Thyroid gland (tissue), 4 donors: Measurements from ENCODE around the gene ARHGAP12. TPM values are rescaled to one million over a fixed set of nuclear protein-coding genes. Genes with fewer than 3 reads are reported as not detected.

ENCODE experiments used
- DNase-seq, 2 donors: peaks; one replicate each; pipeline ENCODE4 v3.0.0-alpha.2; 2019
- H3K27ac ChIP-seq, 3 donors: fragments of 200-600 bp; sonication (generic); 1 replicate in 2 of 3; 2 replicates in 1 of 3; pipeline ENCODE4 v1.5.1; 2016 to 2019; ENCODE audit warnings: mild to moderate bottlenecking in 1 of 3, moderate library complexity in 1 of 3
- H3K27me3 ChIP-seq: fragments of 200-600 bp; sonication (generic); one replicate; pipeline ENCODE4 v1.5.1; 2019
- H3K36me3 ChIP-seq, 2 donors: fragments of 200-600 bp; sonication (generic); one replicate each; pipeline ENCODE4 v1.5.1; 2016 to 2019
- H3K4me1 ChIP-seq, 2 donors: fragments of 200-600 bp; sonication (generic); one replicate each; pipeline ENCODE4 v1.5.1; 2017 to 2019
- H3K4me3 ChIP-seq, 3 donors: fragments of 200-600 bp; sonication (generic); replicated peaks in 1 of 3; 1 replicate in 2 of 3; 2 replicates in 1 of 3; pipeline ENCODE4 v1.5.1; 2016; ENCODE audit warnings: mild to moderate bottlenecking in 1 of 3
- H3K9me3 ChIP-seq: fragments of 200-600 bp; sonication (generic); one replicate; pipeline ENCODE4 v1.5.1; 2017
- CTCF ChIP-seq, 6 experiments: fragments of 200-600 bp in 3 of 6; fragments of 450-650 bp in 3 of 6; sonication (generic) in 3 of 6; IDR thresholded peaks; one replicate each; pipeline ENCODE4 v1.5.1; 2016 to 2019; ENCODE audit warnings: antibody characterized with exemption in 6 of 6, mild to moderate bottlenecking in 2 of 6, inconsistent platforms in 1 of 6, moderate library complexity in 1 of 6
- POLR2A ChIP-seq, 2 donors: fragments of 450-650 bp; IDR thresholded peaks; one replicate each; pipeline ENCODE4 v1.6.1; 2017; ENCODE audit warnings: antibody characterized with exemption in 2 of 2, mild to moderate bottlenecking in 2 of 2, moderate library complexity in 1 of 2
- WGBS, 2 donors: methylation state at CpG; one replicate each; pipeline ENCODE4 v1.1.5; 2017; 5-methylcytosine and 5-hydroxymethylcytosine counted together
- intact Hi-C: fragments of 100-400 bp; cut with DNase I; formaldehyde crosslinking; loops from one replicate; pipeline ENCODE4 v1.15.1; 2023
- total RNA-seq, 4 donors: library from RNA; depleted of rRNA; stranded (reverse); fragments of >200 nt; gene quantifications; one replicate each; pipeline ENCODE4 v1.2.3, GENCODE V29; 2016

ARHGAP12 gene
- total RNA-seq, 4 donors from 2014 or later: 49.9 to 67.6 (median 60.8) TPM

- Histone ChIP-seq H3K27ac (no peak overlapping the region), H3K27me3 (no peaks in the 10 kb centered on the region), H3K36me3 (no peaks in the 10 kb centered on the region), H3K4me1 (peaks cover 5 to 6% of the 10 kb centered on the region in 2 donors), H3K9me3 (no peaks in the 10 kb centered on the region), H3K4me3 (no peak overlapping the region)
- intact Hi-C loops: no loop called here
- DNase-seq: no peak
- TF ChIP-seq POLR2A (IDR thresholded peaks at IDR 0.05) (no peak), CTCF (IDR thresholded peaks at IDR 0.05) (no peak)
These were observed 42.7 kb downstream of the ARHGAP12 start for GRCh38 chr10:31885971-31886370.

GRCh38 chr10:31884386-31884785, 44.2 kb downstream of the ARHGAP12 start:
- H3K4me1 ChIP-seq: peaks cover 5 to 6% of the 10 kb centered on the region in 2 donors
- no peaks in the 10 kb centered on the region for H3K27me3 ChIP-seq
- TF ChIP-seq CTCF (IDR thresholded peaks at IDR 0.05) (no peak), POLR2A (IDR thresholded peaks at IDR 0.05) (no peak)
- 96 to 97% methylated on average over 2 of the region's 2 CpGs for WGBS, 2 donors
- DNase-seq: no peak
- no peaks in the 10 kb centered on the region for H3K36me3 ChIP-seq
- H3K9me3 ChIP-seq: no peaks in the 10 kb centered on the region
- H3K4me3 ChIP-seq: no peak overlapping the region
- no peak overlapping the region for H3K27ac ChIP-seq
- intact Hi-C loops: no loop called here

- no peaks in the 10 kb centered on the region for H3K27me3 ChIP-seq
- no peak overlapping the region for H3K27ac ChIP-seq
- no peaks in the 10 kb centered on the region for H3K9me3 ChIP-seq
- WGBS, 2 donors: 67 to 75% methylated on average over 3 of the region's 3 CpGs
- no peak overlapping the region for H3K4me3 ChIP-seq
- H3K36me3 ChIP-seq: no peaks in the 10 kb centered on the region
- DNase-seq: no peak
- TF ChIP-seq POLR2A (IDR thresholded peaks at IDR 0.05): no peak
- TF ChIP-seq CTCF (IDR thresholded peaks at IDR 0.05): no peak
- intact Hi-C loops: no loop called here
- peaks cover 3% of the 10 kb centered on the region in 2 donors for H3K4me1 ChIP-seq
These were observed 45.2 kb downstream of the ARHGAP12 start for GRCh38 chr10:31883397-31883796.

- no peaks in the 10 kb centered on the region for H3K36me3 ChIP-seq
- H3K27me3 ChIP-seq: no peaks in the 10 kb centered on the region
- H3K9me3 ChIP-seq: no peaks in the 10 kb centered on the region
- intact Hi-C loops: no loop called here
- no peak overlapping the region for H3K4me3 ChIP-seq
- TF ChIP-seq POLR2A (IDR thresholded peaks at IDR 0.05) (no peak), CTCF (IDR thresholded peaks at IDR 0.05) (no peak)
- no peaks in the 10 kb centered on the region for H3K4me1 ChIP-seq
- no peak overlapping the region for H3K27ac ChIP-seq
- DNase-seq: no peak
These were observed 50.1 kb downstream of the ARHGAP12 start for GRCh38 chr10:31878486-31878885.

GRCh38 chr10:31876652-31877352, 51.8 kb downstream of the ARHGAP12 start:
- intact Hi-C loops: no loop called here
- peak overlapping the region in 1 of 3 donors; percentile 25 for H3K27ac ChIP-seq
- WGBS, 2 donors: 54 to 59% methylated on average over 6 of the region's 6 CpGs

More at GRCh38 chr10:31876652-31877352, 51.8 kb downstream of the ARHGAP12 start:
- H3K9me3 ChIP-seq: no peaks in the 10 kb centered on the region
- no peak overlapping the region for H3K4me3 ChIP-seq
- H3K4me1 ChIP-seq: no peaks in the 10 kb centered on the region
- no peak for DNase-seq
- no peaks in the 10 kb centered on the region for H3K36me3 ChIP-seq
- TF ChIP-seq POLR2A (IDR thresholded peaks at IDR 0.05): no peak
- no peak for TF ChIP-seq CTCF (IDR thresholded peaks at IDR 0.05)
- no peaks in the 10 kb centered on the region for H3K27me3 ChIP-seq
